CD14-positive monocyte (primary cell): ENCODE results near the gene GPR158. TPM values are rescaled to one million over a fixed set of nuclear protein-coding genes. Genes with fewer than 3 reads are reported as not detected.

Experiments used
- DNase-seq, 3 donors: peaks; one replicate each; pipeline ENCODE4 v3.0.0-alpha.2; 2011 to 2022
- H2AFZ ChIP-seq: 2 replicates; pipeline ENCODE4 v1.6.0; 2012; ENCODE audit warnings: mild to moderate bottlenecking, low read depth, low read length, inconsistent platforms; ENCODE audit not compliant: insufficient read depth, poor library complexity, severe bottlenecking
- H3K27ac ChIP-seq, 2 donors: 1 replicate in 1 of 2; 2 replicates in 1 of 2; pipeline ENCODE4 v1.5.1; 2012 to 2013; ENCODE audit warnings: low read length in 2 of 2, control low read depth in 1 of 2, inconsistent platforms in 1 of 2, low read depth in 1 of 2, mild to moderate bottlenecking in 1 of 2
- H3K27me3 ChIP-seq, 2 donors: one replicate each; pipeline versions ENCODE4 v1.6.0 to v1.6.1; 2011 to 2013; ENCODE audit warnings: low read length in 2 of 2; ENCODE audit not compliant: control insufficient read depth in 2 of 2, insufficient read depth in 2 of 2
- H3K36me3 ChIP-seq, 2 donors: replicated peaks in 1 of 2; 1 replicate in 1 of 2; 2 replicates in 1 of 2; pipeline versions ENCODE4 v1.5.1 to v1.6.1; 2012 to 2013; ENCODE audit warnings: low read length in 2 of 2, control low read depth in 1 of 2, inconsistent platforms in 1 of 2, mild to moderate bottlenecking in 1 of 2; ENCODE audit not compliant: insufficient read depth in 2 of 2, control insufficient read depth in 1 of 2
- H3K4me1 ChIP-seq, 2 donors: 1 replicate in 1 of 2; 2 replicates in 1 of 2; pipeline versions ENCODE4 v1.5.1 to v1.6.1; 2012 to 2013; ENCODE audit warnings: low read length in 2 of 2, control low read depth in 1 of 2, inconsistent platforms in 1 of 2, mild to moderate bottlenecking in 1 of 2, moderate library complexity in 1 of 2; ENCODE audit not compliant: insufficient read depth in 2 of 2, control insufficient read depth in 1 of 2
- H3K4me2 ChIP-seq: replicated peaks from 2 replicates; pipeline ENCODE3; 2012; ENCODE audit warnings: low read length, moderate library complexity, mild to moderate bottlenecking; ENCODE audit not compliant: poor library complexity, severe bottlenecking; ENCODE audit errors: extremely low read depth
- H3K4me3 ChIP-seq, 3 experiments: fragments of 200-600 bp in 1 of 3; sonication (generic) in 1 of 3; replicated peaks in 1 of 3; 1 replicate in 2 of 3; 2 replicates in 1 of 3; pipeline ENCODE4 v1.5.1; 2011 to 2013; ENCODE audit warnings: low read length in 3 of 3, mild to moderate bottlenecking in 3 of 3, control low read depth in 2 of 3, low read depth in 2 of 3, inconsistent platforms in 1 of 3, moderate library complexity in 1 of 3
- H3K79me2 ChIP-seq: 2 replicates; pipeline ENCODE4 v1.6.0; 2012; ENCODE audit warnings: mild to moderate bottlenecking, control low read depth, inconsistent platforms, low read length, moderate library complexity; ENCODE audit not compliant: insufficient read depth
- H3K9ac ChIP-seq: 2 replicates; pipeline ENCODE4 v1.6.0; 2017; ENCODE audit warnings: low read length, mild to moderate bottlenecking; ENCODE audit not compliant: insufficient read depth, poor library complexity, severe bottlenecking
- H3K9me3 ChIP-seq, 2 donors: replicated peaks in 1 of 2; 1 replicate in 1 of 2; 2 replicates in 1 of 2; pipeline versions ENCODE4 v1.5.1 to v1.6.1; 2012 to 2013; ENCODE audit warnings: low read length in 2 of 2, control low read depth in 1 of 2; ENCODE audit not compliant: control insufficient read depth in 1 of 2, insufficient read depth in 1 of 2
- H4K20me1 ChIP-seq: 2 replicates; pipeline ENCODE4 v1.6.0; 2012; ENCODE audit warnings: mild to moderate bottlenecking, low read length, control low read depth, moderate library complexity; ENCODE audit not compliant: insufficient read depth
- H3K27ac Mint-ChIP-seq, 7 donors: one replicate each; pipeline ENCODE4 v1.8.0; 2020; ENCODE audit warnings: mild to moderate bottlenecking in 7 of 7, mixed read lengths in 7 of 7, moderate library complexity in 6 of 7, inconsistent platforms in 2 of 7
- H3K27me3 Mint-ChIP-seq, 3 donors: one replicate each; pipeline ENCODE4 v1.8.0; 2021 to 2022; ENCODE audit warnings: low read depth in 3 of 3, mild to moderate bottlenecking in 3 of 3, mixed read lengths in 3 of 3, moderate library complexity in 3 of 3, inconsistent platforms in 1 of 3
- H3K36me3 Mint-ChIP-seq, 2 donors: one replicate each; pipeline ENCODE4 v1.8.0; 2020; ENCODE audit warnings: mixed read lengths in 2 of 2, inconsistent platforms in 1 of 2, mild to moderate bottlenecking in 1 of 2
- H3K4me1 Mint-ChIP-seq: one replicate; pipeline ENCODE4 v1.8.0; 2020; ENCODE audit warnings: mild to moderate bottlenecking, mixed read lengths
- H3K4me3 Mint-ChIP-seq, 2 donors: one replicate each; pipeline ENCODE4 v1.8.0; 2020; ENCODE audit warnings: mild to moderate bottlenecking in 2 of 2, mixed read lengths in 2 of 2, moderate library complexity in 1 of 2
- H3K9me3 Mint-ChIP-seq, 7 donors: one replicate each; pipeline ENCODE4 v1.8.0; 2020 to 2022; ENCODE audit warnings: mixed read lengths in 7 of 7, mild to moderate bottlenecking in 6 of 7, moderate library complexity in 6 of 7, inconsistent platforms in 2 of 7
- CTCF ChIP-seq: fragments of 200-600 bp; IDR thresholded peaks from one replicate; pipeline ENCODE4 v1.8.0; 2022; ENCODE audit warnings: antibody characterized with exemption, mild to moderate bottlenecking
- WGBS: methylation state at CpG from one replicate; pipeline ENCODE4 v1.1.5; 2013; ENCODE audit warnings: missing lambda C conversion rate; ENCODE audit not compliant: insufficient coverage; 5-methylcytosine and 5-hydroxymethylcytosine counted together
- intact Hi-C, 2 donors: fragments of 100-400 bp; cut with micrococcal nuclease; formaldehyde crosslinking; loops; one replicate each; pipeline versions ENCODE4 v1.15.0 to v1.15.1; 2023
- polyA plus RNA-seq, 3 donors: library from polyadenylated mRNA; depleted of rRNA in 1 of 3; unstranded in 2 of 3; stranded (reverse) in 1 of 3; fragments of 300-500 nt in 2 of 3; fragments of >200 nt in 1 of 3; fragmentation: Illumina TruSeq in 2 of 3; gene quantifications; 1 replicate in 2 of 3; 2 replicates in 1 of 3; pipeline ENCODE4 v1.2.3, GENCODE V29; 2012 to 2021

Gene GPR158
- polyA plus RNA-seq, 3 donors, result not detected

- no CpG with 5 or more reads among the region's 1 CpG for WGBS
- Histone ChIP-seq H3K36me3 (no peaks in the 10 kb centered on the region), H3K27me3 (no peaks in the 10 kb centered on the region), H3K9me3 (no peaks in the 10 kb centered on the region), H3K79me2 (no peaks in the 10 kb centered on the region), H4K20me1 (no peaks in the 10 kb centered on the region), H3K4me3 (no peak overlapping the region), H3K27ac (no peak overlapping the region), H3K4me2 (no peak overlapping the region), H3K4me1 (no peaks in the 10 kb centered on the region), H3K9ac (no peak overlapping the region), H2AFZ (no peak overlapping the region)
- no peak for TF ChIP-seq CTCF
- H3K27ac Mint-ChIP-seq, result no peak overlapping the region
- H3K9me3 Mint-ChIP-seq, result peaks cover 0 to 9% (median 0%) of the 10 kb centered on the region in 7 donors
- H3K27me3 Mint-ChIP-seq, result no peaks in the 10 kb centered on the region
- intact Hi-C loops, result no loop called here
- DNase-seq, result no peak
- H3K36me3 Mint-ChIP-seq, result no peaks in the 10 kb centered on the region
- no peaks in the 10 kb centered on the region for H3K4me1 Mint-ChIP-seq
- H3K4me3 Mint-ChIP-seq, result no peak overlapping the region
Measured at GRCh38 chr10:25641595-25641994, 466.8 kb downstream of the GPR158 start.

DNA sequence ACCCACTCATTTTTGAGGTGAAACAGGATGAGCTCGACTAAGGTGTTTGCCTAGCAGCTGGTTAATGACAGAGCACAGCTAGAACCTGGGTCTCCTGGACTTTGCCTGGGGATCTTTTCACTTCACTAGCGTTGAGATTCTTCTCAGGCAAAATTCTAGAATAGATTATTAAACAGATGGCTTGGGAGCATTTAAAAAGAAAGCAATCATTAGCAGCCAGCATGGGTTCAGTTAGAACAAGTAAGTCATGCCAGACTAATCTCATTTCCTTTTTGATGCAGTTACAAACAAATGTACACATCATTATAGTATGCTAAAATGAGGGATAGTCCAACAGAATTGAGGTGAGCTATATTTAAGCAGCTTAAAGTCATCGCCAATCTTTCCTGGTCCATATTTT, 467.9 kb downstream of the GPR158 start:
- Histone ChIP-seq H3K27ac (no peak overlapping the region), H3K9me3 (no peaks in the 10 kb centered on the region), H2AFZ (no peak overlapping the region), H3K4me3 (no peak overlapping the region), H4K20me1 (no peaks in the 10 kb centered on the region), H3K4me2 (no peak overlapping the region), H3K27me3 (no peaks in the 10 kb centered on the region), H3K4me1 (no peaks in the 10 kb centered on the region), H3K36me3 (no peaks in the 10 kb centered on the region), H3K9ac (no peak overlapping the region), H3K79me2 (no peaks in the 10 kb centered on the region)
- intact Hi-C loops, result no loop called here
- no CpG with 5 or more reads among the region's 3 CpGs for WGBS
- no peak for DNase-seq
- Mint-ChIP-seq H3K27me3 (no peaks in the 10 kb centered on the region), H3K4me1 (no peaks in the 10 kb centered on the region), H3K27ac (no peak overlapping the region), H3K9me3 (peaks cover 0 to 7% (median 0%) of the 10 kb centered on the region in 7 donors), H3K36me3 (no peaks in the 10 kb centered on the region), H3K4me3 (no peak overlapping the region)
- TF ChIP-seq CTCF, result no peak
